Retinal pigment epithelial cell (primary cell): ENCODE results near the gene FBXO17.

ENCODE experiments used
- DNase-seq: peaks from one replicate; pipeline ENCODE4 v3.0.0-alpha.2; 2010; ENCODE audit warnings: low read depth
- H3K4me3 ChIP-seq: 2 replicates; pipeline ENCODE4 v1.5.1; 2011; ENCODE audit warnings: mild to moderate bottlenecking, low read length, control low read depth, moderate library complexity
- CTCF ChIP-seq: conservative IDR thresholded peaks from 2 replicates; pipeline ENCODE4 v1.5.1; 2011; ENCODE audit warnings: low read depth, low read length, control low read depth, inconsistent platforms

The FBXO17 gene

GRCh38 chr19:38979812-38980211, 4.3 kb upstream of the FBXO17 start:
- no peak for TF ChIP-seq CTCF
- no peak for DNase-seq
- no peak overlapping the region for H3K4me3 ChIP-seq

GRCh38 chr19:38978326-38978689, 2.8 kb upstream of the FBXO17 start:
- DNase-seq: no peak
- no peak overlapping the region for H3K4me3 ChIP-seq

GRCh38 chr19:38977445-38978325, 2.1 kb upstream of the FBXO17 start:
- DNase-seq: no peak
- TF ChIP-seq CTCF: no peak

More at GRCh38 chr19:38978326-38978689, 2.8 kb upstream of the FBXO17 start:
- no peak for TF ChIP-seq CTCF

GRCh38 chr19:38975861-38976271, 324 bp upstream of the FBXO17 start:
- no peak for DNase-seq
- no peak for TF ChIP-seq CTCF
- peak overlapping the region; percentile 53 for H3K4me3 ChIP-seq

More at GRCh38 chr19:38977445-38978325, 2.1 kb upstream of the FBXO17 start:
- no peak overlapping the region for H3K4me3 ChIP-seq

- no peak for TF ChIP-seq CTCF
- H3K4me3 ChIP-seq: peak overlapping the region; percentile 63
- no peak for DNase-seq
These were observed 823 bp downstream of the FBXO17 start for GRCh38 chr19:38974624-38975213.

GRCh38 chr19:38971672-38972071, 3.9 kb downstream of the FBXO17 start:
- H3K4me3 ChIP-seq: no peak overlapping the region
- DNase-seq: no peak
- TF ChIP-seq CTCF: no peak
